ENCODE measurements around the gene ZNF790. TPM values are rescaled to one million over a fixed set of nuclear protein-coding genes. Genes with fewer than 3 reads are reported as not detected.

The ZNF790 gene
- total RNA-seq (10 to 100 TPM in 1 of 5 donors, 1 to 10 TPM in 3, not detected in 1; 1.2 to 13.6 (median 8.2) TPM), polyA plus RNA-seq (1 to 10 TPM; 2.3 to 2.7 (median 2.6) TPM)
- long read RNA-seq, donor 1, result 0 reads
- long read RNA-seq, donor 2, partial matches to known transcripts, result 0 of 1 reads
- long read RNA-seq, donor 2, other reads (novel, unspliced or antisense), result 0 of 1 reads
- long read RNA-seq, donor 3, result 0 reads
- long read RNA-seq, donor 4, result 0 reads
- long read RNA-seq, donor 5, partial matches to known transcripts, result 0 of 1 reads
- long read RNA-seq, donor 5, other reads (novel, unspliced or antisense), result 0 of 1 reads
- long read RNA-seq, donor 6, partial matches to known transcripts, result 0 of 1 reads
- long read RNA-seq, donor 6, other reads (novel, unspliced or antisense), result 0 of 1 reads
- long read RNA-seq, donor 7, partial matches to known transcripts, result 0 of 1 reads
- long read RNA-seq, donor 7, other reads (novel, unspliced or antisense), result 0 of 1 reads
- long read RNA-seq, donor 8, partial matches to known transcripts, result 0 of 1 reads
- long read RNA-seq, donor 8, other reads (novel, unspliced or antisense), result 0 of 1 reads
- long read RNA-seq, donor 9, partial matches to known transcripts, result 0 of 2 reads
- long read RNA-seq, donor 9, other reads (novel, unspliced or antisense), result 0 of 2 reads
- long read RNA-seq, donor 10, partial matches to known transcripts, result 0 of 1 reads
- long read RNA-seq, donor 10, other reads (novel, unspliced or antisense), result 0 of 1 reads

- intact Hi-C loops (cut with DNase I; ENCODE audit: low total_unique reads), result loop anchor here (10.0 kb wide), 1 partner anchor 63 kb away; the partner anchor contains the start of gene ZNF850
- H3K4me1 ChIP-seq, result peaks cover 9 to 29% (median 23%) of the 10 kb centered on the region in 4 donors
- no peak for TF ChIP-seq POLR2A (IDR thresholded peaks at IDR 0.05)
- TF ChIP-seq CTCF (IDR thresholded peaks at IDR 0.05), result no peak
- TF ChIP-seq EP300 (IDR thresholded peaks at IDR 0.05), result no peak
- TF ChIP-seq POLR2AphosphoS5 (IDR thresholded peaks at IDR 0.05), result peak in 2 of 3 donors; percentile 30 to 63
- 0 to 1% (median 1%) methylated on average over 49 to 56 of the region's 56 CpGs for WGBS, 5 donors
- peak; percentile 86 to 97 for DNase-seq
- peak within 1 kb of the TSS; percentile 84 to 95 (median 92) for H3K27ac ChIP-seq
- H3K4me3 ChIP-seq, result peak within 1 kb of the TSS; percentile 74 to 80 (median 76)
- H3K36me3 ChIP-seq, result peaks cover 8 to 34% (median 16%) of the 10 kb centered on the region in 4 donors
- H3K27me3 ChIP-seq, result no peaks in the 10 kb centered on the region
- peaks cover 18 to 56% (median 38%) of the 10 kb centered on the region in 4 donors for H3K9me3 ChIP-seq
These were observed at the start of gene ZNF790 for GRCh38 chr19:36837906-36838783. Gene ZNF790 (minus strand): TSS chr19:36838387. CDS start chr19:36825619, 12,768 bp downstream.

GRCh38 chr19:36876993-36877938 lies 39.1 kb upstream of the ZNF790 start:
- Histone ChIP-seq H3K9me3 (peaks cover 74 to 100% (median 99%) of the 10 kb centered on the region in 4 donors), H3K4me1 (no peaks in the 10 kb centered on the region), H3K36me3 (peaks cover 28 to 88% (median 80%) of the 10 kb centered on the region in 4 donors), H3K4me3 (no peak overlapping the region), H3K27me3 (no peaks in the 10 kb centered on the region), H3K27ac (no peak overlapping the region)
- 96 to 98% (median 97%) methylated on average over 10 of the region's 10 CpGs for WGBS, 5 donors
- intact Hi-C loops (cut with DNase I; ENCODE audit: low total_unique reads), result no loop called here
- no peak for TF ChIP-seq POLR2A (IDR thresholded peaks at IDR 0.05)
- DNase-seq, result no peak

- intact Hi-C loops (cut with DNase I; ENCODE audit: low total_unique reads), result no loop called here
- Histone ChIP-seq H3K27me3 (no peaks in the 10 kb centered on the region), H3K4me1 (peaks cover 12 to 36% (median 21%) of the 10 kb centered on the region in 4 donors), H3K9me3 (peaks cover 3 to 37% (median 21%) of the 10 kb centered on the region in 4 donors), H3K4me3 (peak overlapping the region in 2 of 4 donors; percentile 72 to 75), H3K27ac (no peak overlapping the region), H3K36me3 (peaks cover 4 to 45% (median 39%) of the 10 kb centered on the region in 4 donors)
- no peak for DNase-seq
- TF ChIP-seq POLR2A (IDR thresholded peaks at IDR 0.05) (no peak), POLR2AphosphoS5 (IDR thresholded peaks at IDR 0.05) (no peak), EP300 (IDR thresholded peaks at IDR 0.05) (no peak), CTCF (IDR thresholded peaks at IDR 0.05) (no peak)
- 96 to 100% (median 97%) methylated on average over 3 of the region's 3 CpGs for WGBS, 5 donors
These were observed 13.7 kb upstream of the ZNF790 start for GRCh38 chr19:36851898-36852297.

Measured in stomach (tissue), 19 donors.